GM04504 (cell line): Measurements from ENCODE around the gene LCN15.
"Not testable (repeated sequence)": the region's sequence is repeated elsewhere in the genome, so short reads cannot be mapped to it uniquely, and the experiment has no call there.

Experiments used
- DNase-seq: peaks from one replicate; pipeline ENCODE4 v3.0.0-alpha.2; 2012; ENCODE audit warnings: low read depth

Gene LCN15

DNA sequence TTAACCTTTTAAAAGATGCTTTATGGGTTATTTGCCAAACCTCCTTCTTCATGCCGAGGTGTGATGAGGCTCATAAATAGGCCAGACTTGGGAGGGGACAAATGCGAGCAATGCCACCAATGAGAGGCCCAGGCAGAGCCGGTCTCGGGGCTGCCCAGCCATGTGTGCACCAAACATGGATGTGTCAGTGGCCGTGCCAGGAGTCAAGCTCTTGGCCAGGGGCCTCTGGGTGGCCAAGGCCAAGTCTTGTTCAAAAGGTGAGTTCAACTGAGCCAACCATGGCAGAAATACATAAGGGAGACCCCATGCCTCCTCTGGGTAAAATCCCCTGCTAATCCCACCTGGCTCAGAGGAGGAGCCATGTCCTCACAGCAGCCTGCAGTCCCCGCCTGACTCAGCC lies 10.9 kb upstream of the LCN15 start:
- no peak for DNase-seq

DNA sequence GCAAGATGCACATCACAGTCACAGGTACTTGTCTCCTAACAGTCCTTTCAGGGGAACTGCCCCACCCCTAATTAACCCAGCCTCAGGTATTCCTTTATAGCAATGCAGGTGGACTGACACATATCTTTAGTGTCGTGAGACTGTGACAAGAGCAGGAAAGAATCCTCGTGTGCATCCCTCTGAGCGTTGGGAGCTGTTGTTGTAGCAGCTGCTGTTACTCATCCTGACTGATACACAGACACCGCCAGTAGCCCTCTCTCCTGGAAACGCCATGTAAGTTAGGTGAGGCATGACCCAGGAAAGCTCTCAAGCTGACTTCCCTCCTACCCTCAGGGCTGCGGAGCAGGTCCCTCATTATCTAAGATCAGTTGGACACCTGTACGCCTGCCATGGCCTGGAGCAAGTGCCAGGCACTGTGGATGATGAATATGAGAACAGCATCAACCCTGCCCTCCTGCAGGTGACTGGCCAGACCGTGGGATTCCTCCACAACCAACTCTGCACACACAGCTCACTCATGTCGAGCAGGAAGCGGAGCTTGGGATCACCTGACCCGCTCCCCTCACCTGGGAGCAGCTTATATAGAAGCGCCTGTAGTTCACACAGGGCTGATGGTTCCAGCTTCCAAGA lies 10.2 kb upstream of the LCN15 start:
- no peak for DNase-seq

DNA sequence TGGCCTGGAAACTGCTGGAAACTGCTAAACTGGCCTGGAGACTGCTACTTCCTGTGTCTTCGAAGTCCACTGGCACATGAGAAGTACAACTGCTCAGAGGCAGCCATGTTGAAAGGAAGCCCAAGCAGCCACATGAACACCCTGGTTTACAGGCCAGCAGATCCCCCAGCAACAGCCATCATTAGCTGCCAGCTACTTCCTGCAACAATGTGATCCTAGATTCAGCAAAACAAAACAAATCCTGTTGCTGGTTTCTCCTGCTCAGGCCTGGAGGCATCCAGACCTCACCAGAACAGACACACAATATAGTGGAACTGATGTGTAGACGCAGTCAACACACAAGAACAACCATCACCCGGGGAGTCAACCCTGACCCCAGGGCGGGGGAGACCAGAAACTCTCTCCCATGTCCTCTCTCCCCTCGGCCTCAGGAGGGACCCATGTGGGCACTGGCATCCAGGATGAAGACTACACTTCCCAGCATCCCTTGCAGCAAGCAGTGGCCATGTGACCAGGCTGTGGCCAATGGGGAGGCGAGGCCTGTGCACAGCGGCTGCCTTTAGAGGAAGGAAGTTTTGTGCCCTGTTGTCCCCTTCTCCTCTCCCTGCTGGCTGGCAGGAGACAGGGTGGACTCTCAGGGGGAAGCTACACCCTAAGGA lies 9.2 kb upstream of the LCN15 start:
- DNase-seq, result no peak

DNA sequence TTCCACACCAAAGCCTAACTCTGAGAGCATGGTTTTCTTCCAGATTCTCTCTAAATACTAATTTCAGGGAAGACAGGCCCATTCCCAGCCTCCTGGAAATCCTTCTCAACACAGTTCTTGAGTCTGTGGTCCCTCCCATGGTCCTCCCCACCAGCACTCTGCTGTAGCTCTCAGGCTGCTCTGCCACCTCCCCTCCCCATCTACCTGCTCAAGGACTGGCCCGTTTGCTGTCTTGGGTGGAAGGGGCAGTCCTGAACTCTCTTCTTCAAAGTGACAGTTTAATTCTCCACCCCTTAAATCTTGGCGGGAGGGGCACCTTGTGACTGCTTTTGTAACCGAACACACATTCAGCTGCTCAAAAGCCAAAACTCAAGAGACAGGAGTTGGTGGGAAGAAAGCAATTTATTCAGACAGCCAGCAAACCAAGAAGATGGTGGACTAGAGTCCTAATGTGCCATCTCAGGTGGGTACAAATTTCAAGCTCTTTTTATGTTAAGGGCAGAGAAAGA lies 7.6 kb upstream of the LCN15 start:
- DNase-seq, result no peak

DNA sequence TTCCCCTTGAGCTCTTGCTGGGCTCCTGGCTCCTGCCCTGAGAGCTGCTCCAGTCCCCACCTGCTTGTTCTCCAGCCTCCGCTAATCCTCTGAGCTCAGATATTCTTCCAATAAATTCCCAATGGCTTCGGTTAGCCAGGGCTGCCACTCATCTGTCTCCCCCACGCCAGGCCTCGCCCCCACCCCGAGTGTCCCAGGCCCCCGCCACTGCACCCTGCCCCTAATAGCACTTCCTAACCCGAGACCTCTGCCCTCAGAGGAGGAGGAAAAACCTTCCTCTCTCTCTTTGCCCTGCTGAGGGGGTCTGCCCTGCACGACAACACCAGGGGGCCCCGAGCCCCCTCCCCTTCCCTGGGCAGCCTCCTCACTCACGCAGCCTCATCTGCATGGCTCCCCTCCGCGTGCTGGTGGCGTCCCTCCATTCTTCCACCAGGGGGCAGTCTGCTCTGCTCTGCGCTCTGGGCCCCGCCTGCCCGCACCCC lies 5.4 kb upstream of the LCN15 start:
- DNase-seq, result no peak

DNA sequence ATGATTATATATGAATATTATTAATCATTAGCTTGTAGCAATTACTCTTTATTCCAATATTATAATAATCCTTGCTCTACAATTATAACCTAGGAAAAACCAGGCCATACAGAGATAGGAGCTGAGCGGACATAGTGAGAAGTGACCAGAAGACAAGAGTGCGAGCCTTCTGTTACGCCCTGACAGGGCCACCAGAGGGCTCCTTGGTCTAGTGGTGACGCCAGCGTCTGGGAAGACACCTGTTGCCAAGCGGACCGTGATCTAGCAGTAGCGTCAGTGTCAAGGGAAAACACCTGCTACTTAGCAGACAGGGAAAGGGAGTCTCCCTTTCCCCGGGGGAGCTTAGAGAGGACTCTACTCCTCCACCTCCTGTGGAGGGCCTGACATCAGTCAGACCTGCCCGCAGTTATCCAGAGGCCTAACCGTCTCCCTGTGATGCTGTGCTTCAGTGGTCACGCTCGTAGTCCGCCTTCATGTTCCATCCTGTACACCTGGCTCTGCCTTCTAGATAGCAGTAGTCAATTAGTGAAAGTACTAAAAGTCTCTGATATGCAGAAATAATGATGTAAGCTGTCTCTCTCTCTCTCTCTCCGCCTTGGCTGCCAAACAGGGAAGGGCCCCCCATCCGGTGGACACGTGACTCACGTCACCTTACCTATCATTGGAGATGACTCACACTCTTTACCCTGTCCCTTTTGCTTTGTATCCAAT lies 2.2 kb upstream of the LCN15 start:
- not testable (repeated sequence) for DNase-seq

DNA sequence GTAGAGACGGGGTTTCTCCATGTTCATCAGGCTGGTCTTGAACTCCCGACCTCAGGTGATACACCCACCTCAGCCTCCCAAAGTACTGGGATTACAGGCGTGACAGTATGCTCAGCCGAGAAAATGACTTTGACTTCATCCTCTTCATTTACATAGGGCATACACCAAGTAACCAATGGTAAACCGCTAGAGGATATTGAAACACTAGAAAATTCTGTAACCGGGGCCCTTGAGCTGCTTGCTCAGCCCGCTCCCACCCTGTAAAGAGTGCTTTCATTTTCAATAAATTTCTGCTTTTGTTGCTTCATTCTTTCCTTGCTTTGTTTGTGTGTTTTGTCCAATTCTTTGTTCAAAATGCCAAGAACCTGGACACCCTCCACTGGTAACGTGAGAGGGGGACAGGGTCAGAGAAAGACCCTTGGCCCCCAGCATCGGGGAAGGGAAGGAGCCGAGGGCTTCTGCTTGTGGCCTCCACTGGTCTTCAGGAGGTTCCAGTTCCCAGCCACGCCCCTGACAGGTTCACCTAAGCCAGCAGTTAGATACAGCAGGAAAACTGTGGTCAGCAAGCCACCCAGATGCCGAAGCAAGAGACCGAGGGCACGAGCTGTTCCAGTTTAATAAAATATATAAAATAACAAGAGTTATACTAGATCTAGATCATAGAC lies 1.6 kb upstream of the LCN15 start:
- DNase-seq, result not testable (repeated sequence)

DNA sequence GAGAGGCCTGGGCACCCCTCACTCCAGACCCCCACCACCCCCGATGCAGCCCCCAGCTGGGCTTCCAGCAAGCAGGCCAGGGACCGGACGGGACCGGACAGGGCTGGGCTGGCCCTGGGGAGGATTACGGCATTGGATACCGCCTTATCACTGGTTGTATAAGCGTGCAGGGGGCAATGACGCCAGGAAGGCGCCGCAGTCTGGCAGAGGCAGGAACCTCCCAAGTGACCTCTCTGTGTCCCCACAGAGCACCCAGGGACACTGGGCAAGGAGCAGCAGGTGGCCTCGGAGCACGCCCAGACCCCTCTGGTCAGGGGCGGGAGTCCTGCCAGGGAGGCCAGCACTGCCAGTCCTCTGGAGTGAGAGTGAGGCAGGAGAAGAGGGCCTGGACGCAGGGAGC lies 723 bp upstream of the LCN15 start:
- DNase-seq, result no peak

DNA sequence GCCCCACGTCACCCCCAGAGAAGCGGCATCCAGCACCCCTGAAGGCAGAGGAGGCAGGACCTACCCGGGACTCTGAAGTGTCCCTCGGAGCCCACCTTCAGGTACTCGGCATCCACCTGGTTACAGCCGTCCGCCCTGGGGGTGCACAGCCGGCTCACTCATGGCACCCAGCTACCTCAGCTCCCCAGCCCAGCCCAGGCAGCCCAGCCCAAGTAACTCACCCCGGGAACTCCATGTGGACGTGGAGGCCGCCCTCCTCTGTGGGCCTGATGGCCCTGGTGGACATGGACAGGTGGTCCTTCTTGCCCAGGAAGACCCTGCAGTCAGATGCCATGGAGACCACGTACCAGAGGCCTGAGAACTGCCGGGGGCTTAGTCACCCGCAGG lies 676 bp downstream of the LCN15 start:
- no peak for DNase-seq

DNA sequence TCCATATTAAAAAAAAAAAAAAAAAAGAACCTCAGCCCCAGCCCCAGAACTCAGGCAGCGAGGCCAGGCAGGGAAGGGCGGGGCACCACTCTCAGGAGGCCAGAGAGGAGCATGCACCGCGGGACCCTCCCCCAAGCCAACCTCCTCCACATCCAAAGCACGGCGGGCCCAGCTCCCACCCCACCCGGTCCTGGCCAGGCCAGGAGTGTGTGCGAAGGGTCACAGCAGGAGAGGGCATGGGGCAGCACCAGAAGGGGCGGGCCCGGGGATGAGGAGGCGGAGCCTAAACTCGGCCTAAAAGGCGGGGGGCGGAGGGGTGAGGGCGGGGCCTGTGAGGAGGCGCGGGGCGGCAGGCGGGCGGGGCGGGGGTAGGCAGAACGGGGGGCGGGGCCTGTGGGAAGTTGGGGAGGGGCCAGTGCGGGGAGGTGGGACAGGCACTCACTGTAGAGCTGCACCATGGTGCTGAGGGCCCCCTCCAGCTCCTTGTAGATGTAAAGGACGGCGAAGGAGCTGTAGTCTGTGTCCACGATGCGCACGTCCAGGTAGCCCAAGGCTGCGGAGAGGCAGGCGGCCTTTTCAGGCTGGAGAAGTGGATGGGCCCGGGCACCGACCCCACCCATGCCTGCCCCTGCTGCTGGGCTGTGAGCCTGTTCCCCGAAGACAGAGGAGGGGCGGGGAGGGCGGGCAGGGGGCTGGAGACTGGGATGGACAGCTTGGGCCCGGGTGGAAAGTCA lies 1.2 kb downstream of the LCN15 start:
- DNase-seq, result no peak

DNA sequence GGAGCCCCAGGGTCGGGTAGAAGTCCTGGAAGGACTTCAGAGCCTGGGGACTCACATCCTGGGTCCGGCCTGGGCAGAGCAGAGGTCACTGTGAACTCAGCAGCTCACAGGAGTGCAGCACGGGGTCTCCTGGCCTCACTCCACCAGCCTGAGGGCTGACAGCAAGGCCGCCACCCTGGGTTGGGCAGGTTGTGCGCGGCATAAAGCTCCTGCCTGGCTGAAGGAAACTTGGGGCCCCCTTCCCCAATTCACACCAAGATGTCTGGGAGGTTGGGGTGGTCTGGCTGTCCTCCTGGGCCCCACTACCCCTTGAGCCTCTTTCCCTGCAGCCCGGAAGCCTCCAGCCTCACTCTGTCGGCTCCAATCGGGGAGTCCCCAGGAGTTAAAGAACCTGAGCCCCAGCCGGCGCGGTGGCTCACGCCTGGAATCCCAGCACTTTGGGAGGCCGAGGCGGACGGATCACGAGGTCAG lies 2.1 kb downstream of the LCN15 start:
- no peak for DNase-seq

DNA sequence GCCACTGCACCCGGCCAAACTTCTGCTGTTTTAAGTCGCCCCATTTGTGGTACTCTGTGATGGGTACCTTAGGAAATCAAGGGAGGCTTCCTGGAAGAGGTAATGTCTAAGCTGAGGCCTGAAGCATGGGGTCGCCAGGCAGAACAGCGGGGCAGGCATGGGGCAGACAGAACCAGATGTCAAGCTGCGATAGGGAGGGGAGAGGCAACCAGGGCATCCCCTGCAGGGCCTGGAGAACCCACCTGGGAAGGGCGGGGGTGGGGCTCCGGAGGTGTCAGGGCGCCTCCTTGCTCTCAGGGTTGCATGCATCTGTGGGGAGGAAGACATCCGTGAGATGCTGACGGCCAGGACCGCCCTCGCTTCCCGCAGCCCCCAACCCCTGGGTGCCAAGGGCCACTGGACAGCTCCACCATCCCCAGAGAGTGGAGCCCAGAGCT lies 2.8 kb downstream of the LCN15 start:
- no peak for DNase-seq

DNA sequence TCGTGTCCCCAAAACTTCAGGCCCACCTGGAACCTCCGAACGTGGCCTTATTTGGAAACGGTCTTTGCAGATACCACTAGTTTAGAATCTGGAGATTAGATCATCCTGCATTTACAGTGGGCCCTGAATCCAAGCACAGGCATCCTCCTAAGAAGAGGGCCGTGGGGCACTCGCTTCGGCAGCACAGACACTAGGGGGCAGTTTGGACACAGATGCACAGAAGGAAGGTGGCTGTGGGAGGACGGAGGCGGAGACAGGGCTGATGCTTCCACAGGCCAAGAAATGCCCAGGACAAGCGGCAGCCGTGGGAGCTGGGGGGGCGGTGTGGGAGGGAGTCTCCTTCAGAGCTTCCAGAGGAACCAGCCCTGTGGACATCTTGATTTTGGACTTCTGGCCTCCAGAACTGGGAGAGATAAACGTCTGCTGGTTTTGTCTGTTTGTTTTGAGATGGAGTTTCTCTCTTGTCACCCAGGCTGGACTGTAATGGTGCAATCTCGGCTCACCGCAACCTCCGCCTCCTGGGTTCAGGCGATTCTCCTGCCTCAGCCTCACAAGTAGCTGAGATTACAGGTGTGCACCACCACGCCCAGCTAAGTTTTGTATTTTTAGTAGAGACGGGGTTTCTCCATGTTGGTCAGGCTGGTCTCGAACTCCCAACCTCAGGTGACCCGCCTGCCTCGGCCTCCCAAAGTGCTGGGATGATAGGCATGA lies 3.3 kb downstream of the LCN15 start:
- peak; percentile 32 for DNase-seq

DNA sequence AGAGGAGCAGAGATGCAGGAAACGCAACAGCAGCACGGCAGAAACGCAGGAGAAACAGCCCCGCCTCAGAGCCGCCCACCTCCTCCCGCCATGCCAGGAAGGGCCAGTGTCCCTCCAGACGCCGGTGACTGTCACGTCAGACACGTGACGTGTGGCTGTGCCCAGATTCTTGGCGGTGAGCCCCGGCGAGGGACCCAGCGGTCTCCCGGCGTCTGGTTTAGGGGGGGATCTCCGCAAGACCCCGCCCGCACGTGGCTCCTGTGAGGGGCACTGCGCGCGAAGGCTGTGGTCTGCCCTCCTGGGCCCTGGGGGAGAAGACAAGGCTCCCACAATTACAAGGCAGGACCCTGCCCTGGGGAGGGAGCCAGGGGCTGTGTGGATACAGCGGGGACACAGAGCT lies 3.9 kb downstream of the LCN15 start:
- no peak for DNase-seq

DNA sequence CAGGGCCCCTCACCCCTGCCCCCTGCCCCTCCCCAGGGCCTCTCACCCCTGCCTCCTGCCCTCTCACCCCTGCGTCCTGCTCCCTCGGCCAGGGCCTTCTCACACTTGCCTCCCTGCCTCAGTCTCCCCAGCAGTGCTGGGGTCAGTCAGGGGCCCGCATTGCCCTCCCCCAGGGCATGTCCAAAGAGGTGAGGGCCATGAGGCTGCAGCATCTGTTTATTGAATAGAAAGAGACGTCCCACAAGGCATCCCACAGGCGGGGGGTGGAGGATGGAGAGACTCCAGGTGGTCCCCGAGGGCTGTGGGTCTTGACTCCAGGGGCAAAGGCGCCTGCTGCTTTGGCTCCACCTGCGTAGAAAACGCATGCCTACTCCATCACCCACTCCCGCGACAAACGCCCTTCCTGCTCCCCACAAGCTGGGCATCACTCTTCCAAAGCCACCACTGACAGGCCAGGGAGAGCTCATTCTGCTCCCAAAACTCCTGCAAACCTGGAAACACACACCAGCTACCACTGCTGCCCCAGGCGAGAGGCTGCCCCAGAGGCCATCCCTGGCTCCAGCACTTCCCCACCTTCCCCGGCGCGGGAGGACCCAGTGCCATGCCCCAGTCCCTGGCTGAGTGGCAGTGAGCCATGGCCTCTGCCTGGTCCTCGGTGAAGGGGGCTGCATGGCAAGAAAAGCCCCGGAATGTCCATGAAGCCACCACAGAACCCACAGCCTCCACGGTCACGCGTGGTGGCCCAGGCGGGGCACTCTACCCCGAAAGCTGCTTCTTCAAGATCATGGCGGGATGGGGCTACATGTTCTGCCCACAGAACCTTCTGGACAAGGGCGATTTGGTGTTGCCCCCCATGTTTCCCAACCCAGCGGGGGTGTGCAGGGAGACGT lies 4.6 kb downstream of the LCN15 start:
- no peak for DNase-seq

DNA sequence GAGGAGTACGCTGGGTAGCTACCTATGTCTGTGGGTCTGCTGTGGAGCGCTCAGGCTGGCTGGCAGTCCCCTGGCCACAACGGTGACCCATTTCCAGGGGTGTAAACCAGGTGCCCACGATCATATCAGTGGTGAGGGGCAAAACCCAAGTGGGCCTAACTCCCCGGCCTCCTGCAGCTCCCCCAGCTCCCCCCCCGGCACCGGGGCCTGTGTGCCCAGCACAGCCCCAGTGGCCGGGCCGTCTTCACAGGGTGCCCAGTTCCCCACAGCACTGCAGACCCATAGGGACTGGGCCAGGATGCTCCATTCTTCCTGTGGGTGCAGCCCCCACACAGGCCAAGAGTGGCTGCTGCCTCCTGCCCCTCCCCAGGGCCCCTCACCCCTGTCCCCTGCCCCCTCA lies 5.3 kb downstream of the LCN15 start:
- no peak for DNase-seq

DNA sequence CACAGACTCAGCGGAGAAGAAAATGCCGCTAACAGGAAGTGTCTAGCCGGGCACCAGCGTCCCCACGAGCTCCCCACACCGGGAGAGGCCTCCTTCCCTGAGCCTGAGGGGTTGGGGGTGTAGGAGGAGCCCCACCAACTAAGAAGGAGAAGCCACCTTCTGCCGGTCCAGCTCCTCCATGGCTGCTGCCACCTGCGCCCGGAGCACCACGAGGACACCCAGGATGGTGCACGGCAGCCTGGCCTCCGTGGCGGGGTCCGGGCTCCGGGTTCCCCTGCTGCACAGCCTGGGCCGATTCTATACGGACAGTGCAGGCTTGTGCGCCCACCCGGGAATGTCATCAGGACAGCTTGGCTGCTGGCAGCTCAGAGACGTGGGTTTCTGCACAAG lies 6.6 kb downstream of the LCN15 start:
- DNase-seq, result no peak

DNA sequence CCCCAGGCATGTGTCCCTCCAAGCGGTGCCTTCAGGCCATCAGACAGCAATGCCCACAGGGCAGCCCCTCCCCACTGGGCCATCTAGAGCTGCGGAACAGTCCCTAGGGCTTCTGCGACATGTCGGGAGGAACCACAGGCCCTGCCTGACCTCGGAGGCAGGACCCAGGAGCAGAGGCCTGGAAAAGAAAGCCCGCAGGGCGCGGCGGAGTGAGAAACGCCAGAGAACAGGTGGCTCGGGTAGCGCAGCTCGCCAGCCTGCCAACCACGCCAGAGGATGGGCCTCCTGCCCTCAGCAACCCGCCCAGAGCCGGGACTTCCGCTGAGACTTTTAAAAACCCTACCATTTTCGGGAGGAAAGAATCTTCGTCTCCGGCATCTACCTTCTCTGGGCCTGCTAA lies 7.0 kb downstream of the LCN15 start:
- DNase-seq, result no peak

DNA sequence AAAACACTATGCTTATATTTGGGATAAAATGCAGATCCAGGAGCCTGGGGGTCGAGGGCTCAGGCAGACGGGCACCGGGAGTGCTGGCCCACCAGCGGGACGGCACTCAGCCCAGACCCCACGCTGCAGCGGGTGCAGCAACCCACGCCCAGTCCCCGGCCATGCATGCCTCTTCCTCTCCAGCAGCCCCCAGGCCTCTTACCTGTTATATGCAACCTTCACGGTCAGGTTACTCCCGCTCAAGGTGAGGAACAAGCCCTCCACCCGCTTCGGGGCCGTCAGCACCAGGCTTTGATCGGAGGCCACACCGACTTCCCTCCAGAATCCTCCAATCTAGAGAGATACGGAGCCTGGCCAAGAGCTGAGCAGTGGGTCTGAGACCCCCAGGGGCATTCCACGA lies 7.5 kb downstream of the LCN15 start:
- no peak for DNase-seq

DNA sequence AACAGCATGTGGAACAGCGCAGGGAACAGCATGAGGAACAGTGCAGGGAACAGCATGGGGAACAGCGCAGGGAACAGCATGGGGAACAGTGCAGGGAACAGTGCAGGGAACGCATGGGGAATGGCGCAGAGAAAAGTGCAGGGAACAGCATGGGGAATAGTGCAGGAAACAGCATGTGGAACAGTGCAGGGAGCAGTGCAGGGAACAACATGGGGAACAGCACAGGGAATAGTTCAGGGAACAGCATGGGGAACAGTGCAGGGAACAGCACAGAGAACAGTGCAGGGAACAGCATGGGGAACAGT lies 8.2 kb downstream of the LCN15 start:
- no peak for DNase-seq
